Activated CD8-positive, alpha-beta memory T cell treated with anti-CD3 and anti-CD28 coated beads for 4 hours (primary cell): ENCODE results near the gene ALKBH1.
"Not testable (repeated sequence)": the region's sequence is repeated elsewhere in the genome, so short reads cannot be mapped to it uniquely, and the experiment has no call there.

Experiments used
- DNase-seq, 2 donors: peaks; one replicate each; pipeline ENCODE4 v3.0.0-alpha.2; 2020; ENCODE audit warnings: low read depth in 2 of 2

The ALKBH1 gene

GRCh38 chr14:77673193-77673592 is 34.6 kb downstream of the ALKBH1 start:
- no peak for DNase-seq

DNA sequence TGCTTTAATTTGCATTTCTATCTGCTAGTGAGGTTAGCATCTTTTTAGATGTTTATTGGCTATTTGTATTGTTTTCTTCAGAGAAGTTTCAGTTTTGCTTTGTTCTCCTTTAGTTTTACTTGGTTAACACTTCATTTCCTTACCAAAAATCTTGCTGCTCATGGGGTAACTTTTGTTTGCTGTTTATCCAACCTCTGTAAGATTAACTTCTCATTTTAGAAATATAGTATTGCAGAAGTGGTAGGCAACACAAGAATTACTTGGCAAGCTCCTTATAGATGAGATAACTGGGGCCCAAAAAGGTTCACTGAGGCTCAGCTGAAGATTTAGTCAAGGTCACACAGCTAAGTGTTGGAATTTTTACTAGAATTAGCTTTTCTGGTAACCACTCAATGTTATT is 40.5 kb downstream of the ALKBH1 start:
- no peak for DNase-seq

DNA sequence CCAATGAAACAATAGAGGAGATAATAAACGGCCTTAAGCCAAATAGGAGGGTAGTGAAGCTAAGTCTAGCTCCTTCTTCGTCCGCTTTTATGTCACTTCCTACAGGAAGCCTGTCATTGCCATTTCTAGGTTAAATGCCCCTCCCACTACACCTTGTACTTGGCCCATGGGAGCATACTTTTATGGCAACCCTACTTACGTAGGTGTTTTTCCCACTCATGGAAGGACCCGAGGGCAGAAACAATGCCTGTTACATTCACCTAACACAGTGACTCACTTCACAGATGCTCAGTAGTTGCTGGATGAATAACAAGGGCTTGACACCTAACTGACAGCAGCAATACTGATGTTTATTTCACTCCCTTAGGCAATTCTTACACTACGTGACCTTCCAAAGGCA is 44.5 kb downstream of the ALKBH1 start:
- no peak for DNase-seq

DNA sequence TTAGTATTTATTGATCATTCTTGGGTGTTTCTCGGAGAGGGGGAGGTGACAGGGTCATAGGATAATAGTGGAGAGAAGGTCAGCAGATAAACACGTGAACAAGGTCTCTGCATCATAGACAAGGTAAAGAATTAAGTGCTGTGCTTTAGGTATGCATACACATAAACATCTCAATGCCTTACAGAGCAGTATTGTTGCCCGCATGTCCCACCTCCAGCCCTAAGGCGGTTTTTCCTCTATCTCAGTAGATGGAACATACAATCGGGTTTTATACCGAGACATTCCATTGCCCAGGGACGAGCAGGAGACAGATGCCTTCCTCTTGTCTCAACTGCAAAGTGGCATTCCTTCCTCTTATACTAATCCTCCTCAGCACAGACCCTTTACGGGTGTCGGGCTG is 46.3 kb downstream of the ALKBH1 start:
- DNase-seq = not testable (repeated sequence)

- DNase-seq = no peak
Observed at GRCh38 chr14:77660754-77661153, 47.1 kb downstream of the ALKBH1 start.

- no peak for DNase-seq
Observed at GRCh38 chr14:77659831-77660230, 48.0 kb downstream of the ALKBH1 start.

DNA sequence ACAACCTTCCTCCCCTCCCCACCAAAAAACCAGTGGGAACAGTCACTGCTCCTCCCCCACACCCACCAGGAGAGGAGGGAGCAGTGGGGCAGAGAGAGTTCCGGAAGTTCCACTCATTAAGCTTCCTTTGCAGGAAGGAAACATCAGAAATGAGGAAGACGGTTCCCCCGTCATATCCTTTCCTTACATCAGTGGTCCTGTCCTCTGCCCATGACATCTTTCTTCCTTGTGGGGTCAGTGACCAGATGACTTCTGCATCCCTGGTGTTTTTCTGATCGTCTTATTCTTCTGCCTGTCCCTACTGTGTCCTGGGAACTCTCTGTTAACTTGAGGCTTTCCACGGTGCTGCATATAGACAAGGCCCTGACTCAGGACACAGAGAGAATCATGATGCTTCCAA is 50.5 kb downstream of the ALKBH1 start:
- no peak for DNase-seq

- DNase-seq = no peak
Observed at GRCh38 chr14:77654001-77654441, 53.8 kb downstream of the ALKBH1 start.

DNA sequence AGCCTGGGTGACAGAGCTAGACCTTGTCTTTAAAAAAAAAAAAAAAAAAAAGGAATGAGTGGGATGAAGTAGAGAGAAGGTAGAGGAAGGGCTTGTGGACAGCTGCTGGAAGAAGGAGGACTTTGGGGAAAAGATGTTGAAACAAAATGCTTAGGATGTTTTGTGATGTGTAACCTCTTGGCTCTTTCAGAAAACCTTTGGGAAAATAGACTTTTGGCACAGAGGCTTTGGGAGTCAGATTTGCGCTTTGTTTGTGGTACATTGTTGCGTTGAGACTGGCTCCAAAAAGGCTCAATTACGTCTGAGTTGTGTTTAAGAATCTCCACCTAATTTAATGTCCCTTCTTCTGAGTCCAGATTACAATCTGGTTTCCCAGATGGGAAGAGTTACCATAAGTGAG is 58.5 kb downstream of the ALKBH1 start:
- no peak for DNase-seq

DNA sequence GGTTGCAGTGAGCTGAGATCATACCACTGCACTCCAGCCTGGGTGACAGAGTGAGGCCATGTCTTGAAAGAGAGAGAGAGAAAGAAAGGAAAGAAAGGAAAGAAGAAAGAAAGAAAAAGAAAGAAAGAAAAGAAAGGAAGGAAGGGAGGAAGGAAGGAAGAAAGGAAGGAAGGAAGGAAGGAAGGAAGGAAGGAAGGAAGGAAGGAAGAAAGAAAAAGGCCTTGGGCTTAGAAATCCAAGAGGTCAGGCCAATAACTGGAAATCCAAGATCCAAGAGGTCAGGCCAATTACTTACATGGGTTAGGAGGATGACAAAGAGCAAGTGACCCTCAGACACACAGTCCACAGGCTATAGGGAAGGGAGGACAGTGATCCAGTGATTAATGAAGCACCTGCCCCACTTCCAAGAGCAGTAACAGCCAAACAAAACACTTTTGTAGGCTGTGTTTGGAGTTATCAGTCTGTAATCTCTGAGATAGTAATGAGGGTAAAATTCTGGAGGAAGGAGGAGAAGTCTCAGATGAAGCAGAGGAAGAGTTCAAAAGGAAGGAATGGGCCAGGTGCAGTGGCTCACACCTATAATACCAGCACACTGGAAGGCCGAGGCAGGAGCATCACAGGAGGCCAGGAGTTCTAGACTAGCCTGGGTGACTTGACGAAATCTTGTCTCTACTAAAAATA is 59.2 kb downstream of the ALKBH1 start:
- DNase-seq = no peak

- no peak for DNase-seq
Observed at GRCh38 chr14:77647853-77648252, 60.0 kb downstream of the ALKBH1 start.

- DNase-seq = no peak
Observed at GRCh38 chr14:77646907-77647306, 60.9 kb downstream of the ALKBH1 start.

DNA sequence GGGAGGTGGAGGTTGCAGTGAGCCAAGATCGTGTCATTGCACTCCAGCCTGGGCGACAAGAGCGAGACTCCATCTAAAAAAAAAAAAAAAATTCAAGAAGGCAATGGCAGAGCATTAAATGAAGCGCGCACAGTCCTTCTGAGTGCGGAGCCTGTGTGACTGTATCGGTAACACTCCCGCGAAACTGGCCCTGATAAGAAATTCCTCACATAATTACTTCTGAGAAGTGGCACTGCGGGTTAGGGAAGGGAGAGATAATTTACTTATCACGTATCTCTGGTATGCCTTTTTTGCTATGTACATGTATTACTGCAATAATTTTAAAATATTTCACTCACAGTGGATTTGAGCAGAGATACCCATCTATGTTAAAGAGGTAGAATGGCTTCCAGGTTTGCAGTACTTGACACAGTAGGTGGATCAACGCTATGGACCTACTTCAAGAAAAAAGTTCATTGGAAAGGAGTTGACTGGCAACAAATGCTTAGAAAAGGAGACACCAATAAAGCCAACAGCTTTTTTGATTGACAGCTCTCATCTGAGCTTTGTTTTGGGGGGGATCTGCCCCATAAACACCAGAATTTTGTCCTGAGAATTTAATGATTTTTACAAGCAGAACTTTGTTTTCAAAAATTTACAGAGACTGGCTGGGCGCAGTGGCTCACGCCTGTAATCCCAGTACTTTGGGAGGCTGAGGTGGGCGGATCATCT is 62.1 kb downstream of the ALKBH1 start:
- DNase-seq = no peak

- DNase-seq = no peak
Observed at GRCh38 chr14:77642407-77642806, 65.4 kb downstream of the ALKBH1 start.

DNA sequence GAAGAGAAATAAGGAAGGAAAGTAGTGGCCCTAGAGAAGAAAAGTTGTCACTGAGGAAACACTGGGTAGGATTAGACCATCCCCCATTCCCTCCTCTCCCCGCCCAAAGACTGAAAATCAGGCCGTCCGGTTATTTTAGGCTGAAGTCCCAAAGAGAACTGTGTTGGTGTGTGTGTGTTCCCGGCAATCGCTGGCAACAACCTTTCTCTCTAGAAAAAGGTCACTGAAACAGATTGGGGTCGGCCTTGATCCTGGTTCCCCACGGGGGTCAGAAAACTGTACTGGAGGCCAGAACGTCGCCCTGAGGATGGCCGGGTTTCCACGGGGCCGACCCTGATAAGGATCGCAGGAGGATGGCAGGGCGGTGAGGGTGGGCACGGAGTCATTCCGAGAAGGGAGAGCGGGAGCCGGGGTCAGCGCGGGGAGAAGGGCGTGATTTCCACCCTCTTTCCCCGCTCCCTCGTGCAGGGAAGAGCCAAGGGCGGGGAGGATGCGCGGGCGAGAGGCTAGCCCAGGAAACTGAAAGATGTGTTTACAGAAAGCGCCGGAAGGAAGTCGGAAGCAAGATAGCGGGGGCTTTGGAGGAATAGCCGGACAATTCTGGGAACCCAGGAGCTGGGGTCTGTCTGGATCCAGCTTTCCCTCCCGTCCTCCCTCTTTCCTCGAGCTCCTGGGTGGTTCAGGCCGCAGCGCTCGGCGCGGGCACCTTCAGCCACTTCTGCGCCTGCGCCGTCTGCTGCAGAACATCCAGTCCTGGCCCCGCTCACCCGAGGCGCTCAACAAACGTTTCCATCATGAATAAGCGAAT is 66.1 kb downstream of the ALKBH1 start:
- DNase-seq = peak; percentile 17 to 36

DNA sequence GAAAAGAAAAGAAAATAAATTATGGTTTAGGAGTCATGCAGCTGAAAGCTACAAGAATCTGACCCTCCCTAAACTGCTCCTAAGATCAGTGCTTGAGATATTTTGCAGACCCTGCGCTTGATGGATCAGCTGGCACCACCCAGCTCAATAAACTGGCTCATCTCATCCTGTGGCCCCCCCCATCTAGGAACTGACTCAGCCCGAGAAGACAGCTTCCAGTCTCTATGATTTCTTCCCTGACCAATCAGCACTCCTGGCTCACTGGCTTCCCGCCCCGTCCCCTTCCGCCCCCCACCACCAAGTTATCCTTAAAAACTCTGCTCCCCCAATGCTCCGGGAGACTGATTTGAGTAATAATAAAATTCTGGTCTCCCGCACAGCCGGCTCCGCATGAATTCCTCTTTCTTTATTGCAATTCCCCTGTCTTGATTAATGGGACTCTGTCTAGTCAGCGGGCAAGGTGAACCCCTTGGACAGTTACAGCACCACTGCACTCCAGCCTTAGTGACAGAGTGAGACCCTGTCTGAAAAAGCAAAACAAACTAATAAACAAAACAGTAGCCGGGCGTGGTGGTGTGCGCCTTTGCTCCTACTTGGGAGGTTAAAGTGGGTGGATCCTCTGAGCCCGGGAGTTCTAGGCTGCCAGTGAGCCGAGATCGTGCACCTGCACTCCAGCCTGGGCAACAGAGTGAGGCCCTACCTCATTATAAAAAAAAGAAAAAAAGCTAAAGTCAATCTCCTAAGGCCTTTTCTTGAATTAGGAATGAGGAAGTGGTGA is 66.9 kb downstream of the ALKBH1 start:
- no peak for DNase-seq

GRCh38 chr14:77638771-77639171 is 69.1 kb downstream of the ALKBH1 start:
- DNase-seq = no peak

GRCh38 chr14:77635869-77636268 is 72.0 kb downstream of the ALKBH1 start:
- not testable (repeated sequence) for DNase-seq

GRCh38 chr14:77635466-77635865 is 72.4 kb downstream of the ALKBH1 start:
- not testable (repeated sequence) for DNase-seq

- no peak for DNase-seq
Observed at GRCh38 chr14:77630111-77630510, 77.7 kb downstream of the ALKBH1 start.

GRCh38 chr14:77625360-77625759 is 82.5 kb downstream of the ALKBH1 start:
- DNase-seq = no peak

DNA sequence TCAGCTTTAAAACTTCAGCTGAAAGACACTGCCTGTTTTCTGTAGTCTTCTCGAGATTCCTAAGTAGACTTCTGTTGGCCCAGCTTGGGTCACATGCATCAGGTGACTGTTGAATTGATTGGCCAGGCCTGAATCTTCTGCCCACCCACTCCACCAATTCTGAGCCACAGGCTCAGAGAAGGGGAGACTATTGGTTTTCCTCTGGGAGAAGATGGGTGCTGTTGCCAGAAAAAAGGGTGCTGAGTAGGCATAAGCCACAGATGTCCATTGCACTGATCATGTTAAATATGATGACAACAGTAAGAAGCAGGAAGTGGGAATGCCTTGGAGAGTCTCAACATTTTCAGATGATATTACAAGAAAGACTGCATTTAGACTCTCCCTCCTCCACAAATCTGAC is 84.6 kb downstream of the ALKBH1 start:
- no peak for DNase-seq
